ENCODE results near the gene SERPINB4.

The SERPINB4 gene

GRCh38 chr18:63606526-63606925, 37.5 kb downstream of the SERPINB4 start:
- no peak for DNase-seq (ENCODE audit: low read depth in 1 of 2, low spot score in 1 of 2)
- in situ Hi-C loops (cut with HindIII; ENCODE audit: low pct_unique_long_range_greater_than_20kb, low sequenced_read_pairs): no loop called here
- no peak for TF ChIP-seq JUND (IDR thresholded peaks at IDR 0.05; ENCODE audit: low read depth)

GRCh38 chr18:63604791-63605567, 39.1 kb downstream of the SERPINB4 start:
- TF ChIP-seq JUND (IDR thresholded peaks at IDR 0.05; ENCODE audit: low read depth): no peak
- no peak for DNase-seq (ENCODE audit: low read depth in 1 of 2, low spot score in 1 of 2)
- in situ Hi-C loops (cut with HindIII; ENCODE audit: low pct_unique_long_range_greater_than_20kb, low sequenced_read_pairs): no loop called here

GRCh38 chr18:63603772-63604171, 40.3 kb downstream of the SERPINB4 start:
- DNase-seq (ENCODE audit: low read depth in 1 of 2, low spot score in 1 of 2): no peak
- TF ChIP-seq JUND (IDR thresholded peaks at IDR 0.05; ENCODE audit: low read depth): no peak
- in situ Hi-C loops (cut with HindIII; ENCODE audit: low pct_unique_long_range_greater_than_20kb, low sequenced_read_pairs): no loop called here

- DNase-seq (ENCODE audit: low read depth in 1 of 2, low spot score in 1 of 2): no peak
- no peak for TF ChIP-seq JUND (IDR thresholded peaks at IDR 0.05; ENCODE audit: low read depth)
- in situ Hi-C loops (cut with HindIII; ENCODE audit: low pct_unique_long_range_greater_than_20kb, low sequenced_read_pairs): no loop called here
These were observed 40.7 kb downstream of the SERPINB4 start for GRCh38 chr18:63603355-63603754.

GRCh38 chr18:63596964-63597363, 47.1 kb downstream of the SERPINB4 start:
- no peak for DNase-seq (ENCODE audit: low read depth in 1 of 2, low spot score in 1 of 2)
- in situ Hi-C loops (cut with HindIII; ENCODE audit: low pct_unique_long_range_greater_than_20kb, low sequenced_read_pairs): no loop called here
- TF ChIP-seq JUND (IDR thresholded peaks at IDR 0.05; ENCODE audit: low read depth): no peak

- TF ChIP-seq JUND (IDR thresholded peaks at IDR 0.05; ENCODE audit: low read depth): no peak
- in situ Hi-C loops (cut with HindIII; ENCODE audit: low pct_unique_long_range_greater_than_20kb, low sequenced_read_pairs): no loop called here
- no peak for DNase-seq (ENCODE audit: low read depth in 1 of 2, low spot score in 1 of 2)
These were observed 51.6 kb downstream of the SERPINB4 start for GRCh38 chr18:63592471-63592870.

- DNase-seq (ENCODE audit: low read depth in 1 of 2, low spot score in 1 of 2): no peak
- in situ Hi-C loops (cut with HindIII; ENCODE audit: low pct_unique_long_range_greater_than_20kb, low sequenced_read_pairs): no loop called here
- TF ChIP-seq JUND (IDR thresholded peaks at IDR 0.05; ENCODE audit: low read depth): no peak
These were observed 52.3 kb downstream of the SERPINB4 start for GRCh38 chr18:63591725-63592124.

- no peak for DNase-seq (ENCODE audit: low read depth in 1 of 2, low spot score in 1 of 2)
- no peak for TF ChIP-seq JUND (IDR thresholded peaks at IDR 0.05; ENCODE audit: low read depth)
- in situ Hi-C loops (cut with HindIII; ENCODE audit: low pct_unique_long_range_greater_than_20kb, low sequenced_read_pairs): no loop called here
These were observed 52.9 kb downstream of the SERPINB4 start for GRCh38 chr18:63590966-63591695.

GRCh38 chr18:63590373-63590772, 53.7 kb downstream of the SERPINB4 start:
- no peak for DNase-seq (ENCODE audit: low read depth in 1 of 2, low spot score in 1 of 2)
- in situ Hi-C loops (cut with HindIII; ENCODE audit: low pct_unique_long_range_greater_than_20kb, low sequenced_read_pairs): no loop called here
- no peak for TF ChIP-seq JUND (IDR thresholded peaks at IDR 0.05; ENCODE audit: low read depth)

- no peak for TF ChIP-seq JUND (IDR thresholded peaks at IDR 0.05; ENCODE audit: low read depth)
- in situ Hi-C loops (cut with HindIII; ENCODE audit: low pct_unique_long_range_greater_than_20kb, low sequenced_read_pairs): no loop called here
- DNase-seq (ENCODE audit: low read depth in 1 of 2, low spot score in 1 of 2): peak in 1 of 2 experiments; percentile 6
These were observed 55.1 kb downstream of the SERPINB4 start for GRCh38 chr18:63588909-63589308.
